Peyer's patch (tissue), 4 donors: ENCODE data around the gene HSPA13.

Source experiments
- POLR2A ChIP-seq, 2 donors: fragments of 450-650 bp; IDR thresholded peaks; one replicate each; pipeline ENCODE4 v1.5.1; 2017; ENCODE audit warnings: antibody characterized with exemption in 2 of 2, mild to moderate bottlenecking in 2 of 2, moderate library complexity in 2 of 2
- TF ChIP-seq, protein P1 (sequence below), 6 experiments: fragments of 450-650 bp in 4 of 6; fragments of 200-600 bp in 2 of 6; sonication (generic) in 1 of 6; IDR thresholded peaks; one replicate each; pipeline ENCODE4 v1.5.1; 2017 to 2019; ENCODE audit warnings: antibody characterized with exemption in 6 of 6, mild to moderate bottlenecking in 3 of 6, moderate library complexity in 1 of 6

DNA sequence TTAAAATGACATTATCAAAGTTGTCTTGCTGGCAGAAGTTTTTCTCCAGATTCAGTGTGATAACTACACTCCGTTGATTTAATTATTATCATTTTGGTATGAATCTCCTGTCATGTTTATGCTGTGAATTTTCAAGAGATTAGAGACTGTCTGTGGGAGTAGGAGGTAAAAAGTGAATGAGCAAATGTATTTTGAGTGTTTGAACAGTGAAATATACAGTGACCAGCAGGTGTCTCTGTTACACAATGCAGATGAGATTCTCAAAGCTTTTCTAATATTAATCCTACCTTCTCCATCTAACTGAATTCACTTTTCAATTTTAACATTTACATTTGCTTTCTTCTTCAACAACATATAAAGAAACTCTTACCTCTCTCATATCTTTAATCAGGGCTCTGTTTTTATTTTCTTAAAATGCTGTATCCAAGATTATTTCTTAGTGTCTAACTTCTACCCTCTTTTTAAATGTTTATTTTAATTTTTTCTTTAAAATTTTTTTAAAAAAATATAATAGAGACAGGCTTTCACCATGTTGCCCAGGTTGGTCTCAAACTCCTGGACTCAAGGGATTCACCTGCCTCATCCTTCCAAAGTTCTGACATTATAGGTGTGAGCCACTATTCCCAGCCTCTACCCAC lies 20.9 kb upstream of the HSPA13 start:
- TF ChIP-seq, protein P1, sequence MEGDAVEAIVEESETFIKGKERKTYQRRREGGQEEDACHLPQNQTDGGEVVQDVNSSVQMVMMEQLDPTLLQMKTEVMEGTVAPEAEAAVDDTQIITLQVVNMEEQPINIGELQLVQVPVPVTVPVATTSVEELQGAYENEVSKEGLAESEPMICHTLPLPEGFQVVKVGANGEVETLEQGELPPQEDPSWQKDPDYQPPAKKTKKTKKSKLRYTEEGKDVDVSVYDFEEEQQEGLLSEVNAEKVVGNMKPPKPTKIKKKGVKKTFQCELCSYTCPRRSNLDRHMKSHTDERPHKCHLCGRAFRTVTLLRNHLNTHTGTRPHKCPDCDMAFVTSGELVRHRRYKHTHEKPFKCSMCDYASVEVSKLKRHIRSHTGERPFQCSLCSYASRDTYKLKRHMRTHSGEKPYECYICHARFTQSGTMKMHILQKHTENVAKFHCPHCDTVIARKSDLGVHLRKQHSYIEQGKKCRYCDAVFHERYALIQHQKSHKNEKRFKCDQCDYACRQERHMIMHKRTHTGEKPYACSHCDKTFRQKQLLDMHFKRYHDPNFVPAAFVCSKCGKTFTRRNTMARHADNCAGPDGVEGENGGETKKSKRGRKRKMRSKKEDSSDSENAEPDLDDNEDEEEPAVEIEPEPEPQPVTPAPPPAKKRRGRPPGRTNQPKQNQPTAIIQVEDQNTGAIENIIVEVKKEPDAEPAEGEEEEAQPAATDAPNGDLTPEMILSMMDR (IDR thresholded peaks at IDR 0.05): peak in 5 of 6 experiments; percentile 43 to 66 (median 60)
- no peak for TF ChIP-seq POLR2A (IDR thresholded peaks at IDR 0.05)
